Measurements from ENCODE around the gene SPATA46.

DNA sequence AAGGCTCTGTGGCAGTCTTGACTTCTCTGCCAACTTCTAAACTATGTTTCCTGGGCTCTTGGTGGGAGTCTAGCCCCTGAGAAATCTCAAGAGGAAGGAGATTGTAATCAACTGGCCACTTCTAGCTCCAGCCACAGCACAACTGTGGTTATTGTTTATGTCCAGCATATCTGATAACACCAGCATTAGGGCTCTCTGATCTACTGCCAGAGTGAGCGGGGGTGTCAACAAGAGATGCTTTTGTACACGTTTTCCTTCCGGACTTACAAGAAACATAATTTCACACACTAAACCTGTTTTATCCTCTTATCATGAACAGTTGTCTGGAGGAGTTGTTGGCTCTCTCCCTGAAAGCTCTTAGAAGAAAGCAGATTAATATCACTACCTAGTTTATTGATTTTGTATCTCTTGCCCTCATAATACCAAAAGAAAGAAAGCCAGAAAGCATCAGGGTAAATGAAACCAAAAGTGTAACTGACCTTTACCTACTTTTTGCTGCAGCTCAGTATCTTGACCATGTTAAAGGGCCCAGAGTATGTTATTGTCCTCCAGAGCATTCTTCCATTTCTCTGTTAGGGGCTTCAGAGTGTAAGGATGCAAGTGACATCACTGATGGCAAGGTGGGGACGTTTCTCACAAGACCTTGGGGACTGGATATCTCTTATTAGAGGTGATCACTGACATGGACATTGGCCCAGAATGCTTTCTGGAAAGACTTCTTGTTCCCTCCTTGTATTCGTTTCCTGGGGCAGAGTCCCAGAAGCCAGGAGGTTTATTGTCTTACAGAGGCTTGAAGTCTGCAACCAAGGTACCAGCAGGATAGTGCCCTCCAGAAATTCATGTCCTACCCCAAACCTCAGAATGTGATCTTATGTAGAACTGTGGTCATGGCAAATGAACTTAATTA, 44.9 kb upstream of the SPATA46 start:
- TF ChIP-seq CTCF (IDR thresholded peaks at IDR 0.05) (no peak), POLR2A (IDR thresholded peaks at IDR 0.05) (no peak)
